OCI-LY3 (cell line): ENCODE measurements around the gene USP30.

Experiments
- H2AFZ ChIP-seq: fragments of 200-600, 300-600 bp; shearing (Covaris generic); 2 replicates; pipeline ENCODE4 v1.6.0; 2014; ENCODE audit warnings: antibody characterized with exemption, low read depth, low read length
- H3K27ac ChIP-seq: fragments of 200-600, 300-600 bp; sonication (generic); 2 replicates; pipeline ENCODE4 v1.5.1; 2014; ENCODE audit warnings: mild to moderate bottlenecking, low read length, moderate library complexity, mixed read lengths
- H3K27me3 ChIP-seq: fragments of 200-600, 300-600 bp; sonication (generic); 2 replicates; pipeline ENCODE4 v1.6.1; 2014; ENCODE audit warnings: low read depth, low read length, mixed read lengths
- H3K36me3 ChIP-seq: fragments of 200-600, 300-600 bp; sonication (generic); replicated peaks from 2 replicates; pipeline ENCODE3; 2014; ENCODE audit warnings: low read depth, low read length, mixed read lengths
- H3K4me1 ChIP-seq: fragments of 300-600, 200-600 bp; sonication (generic); 2 replicates; pipeline ENCODE4 v1.6.1; 2014; ENCODE audit warnings: low read length, mixed read lengths
- H3K4me2 ChIP-seq: fragments of 200-600, 300-600 bp; sonication (generic); 2 replicates; pipeline ENCODE4 v1.6.1; 2014; ENCODE audit warnings: low read length, mixed read lengths
- H3K4me3 ChIP-seq: fragments of 300-600, 200-600 bp; sonication (generic); 2 replicates; pipeline ENCODE4 v1.5.1; 2014; ENCODE audit warnings: antibody characterized with exemption, mild to moderate bottlenecking, low read length, moderate library complexity
- H3K79me2 ChIP-seq: fragments of 300-600, 200-600 bp; shearing (Covaris generic); 2 replicates; pipeline ENCODE4 v1.6.1; 2014; ENCODE audit warnings: mild to moderate bottlenecking, low read length, mixed read lengths
- H3K9ac ChIP-seq: fragments of 300-600, 200-600 bp; shearing (Covaris generic); 2 replicates; pipeline ENCODE4 v1.6.0; 2014; ENCODE audit warnings: mild to moderate bottlenecking, low read length, moderate library complexity
- H3K9me3 ChIP-seq: fragments of 200-600, 300-600 bp; shearing (Covaris generic); 2 replicates; pipeline ENCODE4 v1.6.1; 2014; ENCODE audit warnings: low read length, mixed read lengths; ENCODE audit not compliant: insufficient read depth
- H4K20me1 ChIP-seq: fragments of 200-600, 300-600 bp; sonication (generic); 2 replicates; pipeline ENCODE4 v1.6.1; 2016; ENCODE audit warnings: low read length, mixed read lengths; ENCODE audit not compliant: insufficient read depth
- CTCF ChIP-seq: fragments of 200-600, 300-600 bp; sonication (generic); IDR thresholded peaks from 2 replicates; pipeline ENCODE4 v1.5.1; 2014; ENCODE audit warnings: antibody characterized with exemption, low read length, low read depth
- EZH2phosphoT487 ChIP-seq: fragments of 200-600 bp; shearing (Covaris generic); IDR thresholded peaks from 2 replicates; pipeline ENCODE4 v1.6.1; 2018; ENCODE audit warnings: antibody characterized with exemption, mixed run types, low read depth

USP30 gene

GRCh38 chr12:109130297-109131153 lies 78.1 kb downstream of the USP30 start:
- H3K4me2 ChIP-seq = no peak overlapping the region
- H3K4me1 ChIP-seq = peaks cover 4% of the 10 kb centered on the region; the same call in 1 of the 2 replicates
- no peak overlapping the region for H3K9ac ChIP-seq
- no peak for TF ChIP-seq CTCF
- TF ChIP-seq EZH2phosphoT487 = no peak
- no peak overlapping the region for H3K4me3 ChIP-seq
- no peaks in the 10 kb centered on the region for H3K9me3 ChIP-seq
- no peaks in the 10 kb centered on the region for H3K36me3 ChIP-seq
- peaks cover 39% of the 10 kb centered on the region for H3K27me3 ChIP-seq
- no peak overlapping the region for H2AFZ ChIP-seq
- no peak overlapping the region for H3K27ac ChIP-seq
- no peaks in the 10 kb centered on the region for H3K79me2 ChIP-seq
- H4K20me1 ChIP-seq = no peaks in the 10 kb centered on the region

GRCh38 chr12:109131154-109132050 lies 79.0 kb downstream of the USP30 start:
- peak overlapping the region; percentile 32 for H3K4me2 ChIP-seq
- H3K9ac ChIP-seq = no peak overlapping the region

GRCh38 chr12:109134186-109134917 lies 82.0 kb downstream of the USP30 start:
- H3K4me2 ChIP-seq = no peak overlapping the region
- TF ChIP-seq CTCF (peak; percentile 44), EZH2phosphoT487 (no peak)
- H3K9ac ChIP-seq = no peak overlapping the region
- H2AFZ ChIP-seq = no peak overlapping the region
- H3K4me1 ChIP-seq = peaks cover 4% of the 10 kb centered on the region; the same call in 1 of the 2 replicates
- peaks cover 48% of the 10 kb centered on the region for H3K27me3 ChIP-seq
- H3K4me3 ChIP-seq = no peak overlapping the region
- H3K79me2 ChIP-seq = no peaks in the 10 kb centered on the region
- H3K36me3 ChIP-seq = no peaks in the 10 kb centered on the region
- H3K9me3 ChIP-seq = no peaks in the 10 kb centered on the region
- H3K27ac ChIP-seq = no peak overlapping the region
- no peaks in the 10 kb centered on the region for H4K20me1 ChIP-seq

More at GRCh38 chr12:109131154-109132050, 79.0 kb downstream of the USP30 start:
- Histone ChIP-seq H3K27ac (no peak overlapping the region), H3K4me3 (peak overlapping the region; percentile 14; the same call in 1 of the 2 replicates), H4K20me1 (no peaks in the 10 kb centered on the region), H3K27me3 (peaks cover 40% of the 10 kb centered on the region), H2AFZ (peak overlapping the region; percentile 5; the same call in 1 of the 2 replicates), H3K9me3 (no peaks in the 10 kb centered on the region), H3K79me2 (no peaks in the 10 kb centered on the region), H3K36me3 (no peaks in the 10 kb centered on the region), H3K4me1 (peaks cover 4% of the 10 kb centered on the region; the same call in 1 of the 2 replicates)
- TF ChIP-seq CTCF = no peak
- no peak for TF ChIP-seq EZH2phosphoT487
